HG03378 (cell line): ENCODE data around the gene JADE3.

Source experiments
- ATAC-seq: cut with Tn5 transposase; IDR thresholded peaks from one replicate; pipeline ENCODE4 v1.9.1; 2021; ENCODE audit warnings: mild to moderate bottlenecking, moderate library complexity; ENCODE audit not compliant: unreplicated experiment

The JADE3 gene

DNA sequence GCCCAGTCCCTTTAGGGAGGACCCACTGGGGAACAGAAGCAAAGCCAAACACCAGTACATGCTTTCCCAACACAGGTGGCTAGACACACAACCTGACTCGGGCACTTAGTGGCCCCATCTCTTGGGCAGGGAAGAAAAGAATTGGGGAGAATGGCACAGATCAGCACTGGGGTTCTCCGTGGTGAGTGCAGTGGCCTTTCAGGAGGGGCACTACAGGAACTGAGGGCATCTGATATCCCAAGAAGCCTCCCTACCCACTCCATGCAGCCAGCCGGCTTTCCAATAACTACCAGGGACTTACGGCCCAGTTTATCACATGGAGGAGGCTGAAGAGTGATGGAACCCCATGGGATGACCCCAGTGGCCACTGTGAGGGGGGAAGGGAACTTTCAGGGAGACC lies 189.0 kb downstream of the JADE3 start:
- ATAC-seq: no peak
